H7 (cell line): ENCODE data around the gene ANKRD55. TPM values are rescaled to one million over a fixed set of nuclear protein-coding genes. Genes with fewer than 3 reads are reported as not detected.
"Not testable (repeated sequence)": the region's sequence is repeated elsewhere in the genome, so short reads cannot be mapped to it uniquely, and the experiment has no call there.

Source experiments
- DNase-seq: peaks from one replicate; pipeline ENCODE4 v3.0.0; 2012
- H3K27me3 ChIP-seq: 2 replicates; pipeline ENCODE4 v1.6.0; 2011; ENCODE audit warnings: mild to moderate bottlenecking, low read length; ENCODE audit not compliant: control insufficient read depth, insufficient read depth
- H3K36me3 ChIP-seq: replicated peaks from 2 replicates; pipeline ENCODE4 v1.5.1; 2011; ENCODE audit warnings: low read length; ENCODE audit not compliant: control insufficient read depth, insufficient read depth
- H3K4me3 ChIP-seq: 2 replicates; pipeline ENCODE4 v1.5.1; 2011; ENCODE audit warnings: low read depth, mild to moderate bottlenecking, control low read depth, low read length, moderate library complexity; ENCODE audit not compliant: insufficient read depth
- total RNA-seq: library from RNA; depleted of rRNA; stranded (reverse); fragments of >200 nt; shearing (Covaris generic); gene quantifications from 2 replicates; pipeline ENCODE4 v1.2.3, GENCODE V29; 2014

ANKRD55 gene
- total RNA-seq, 1 experiment from 2014 or later = not detected

- DNase-seq = no peak
- Histone ChIP-seq H3K36me3 (no peaks in the 10 kb centered on the region), H3K27me3 (no peaks in the 10 kb centered on the region), H3K4me3 (no peak overlapping the region)
Observed at GRCh38 chr5:56143373-56143714, 89.8 kb downstream of the ANKRD55 start.

- Histone ChIP-seq H3K27me3 (no peaks in the 10 kb centered on the region), H3K4me3 (no peak overlapping the region), H3K36me3 (no peaks in the 10 kb centered on the region)
- DNase-seq = no peak
Observed at GRCh38 chr5:56142614-56143372, 90.3 kb downstream of the ANKRD55 start.

GRCh38 chr5:56142233-56142613 lies 90.9 kb downstream of the ANKRD55 start:
- Histone ChIP-seq H3K36me3 (no peaks in the 10 kb centered on the region), H3K4me3 (no peak overlapping the region), H3K27me3 (no peaks in the 10 kb centered on the region)
- DNase-seq = peak; percentile 34

GRCh38 chr5:56140073-56140472 lies 93.1 kb downstream of the ANKRD55 start:
- Histone ChIP-seq H3K36me3 (no peaks in the 10 kb centered on the region), H3K27me3 (no peaks in the 10 kb centered on the region)

GRCh38 chr5:56130664-56131063 lies 102.5 kb downstream of the ANKRD55 start:
- Histone ChIP-seq H3K27me3 (no peaks in the 10 kb centered on the region), H3K36me3 (no peaks in the 10 kb centered on the region), H3K4me3 (no peak overlapping the region)
- DNase-seq = no peak

More at GRCh38 chr5:56140073-56140472, 93.1 kb downstream of the ANKRD55 start:
- DNase-seq = no peak
- no peak overlapping the region for H3K4me3 ChIP-seq

GRCh38 chr5:56129288-56129687 lies 103.8 kb downstream of the ANKRD55 start:
- H3K4me3 ChIP-seq = no peak overlapping the region
- H3K27me3 ChIP-seq = no peaks in the 10 kb centered on the region
- no peaks in the 10 kb centered on the region for H3K36me3 ChIP-seq
- DNase-seq = no peak

GRCh38 chr5:56128113-56128512 lies 105.0 kb downstream of the ANKRD55 start:
- Histone ChIP-seq H3K4me3 (no peak overlapping the region), H3K36me3 (no peaks in the 10 kb centered on the region), H3K27me3 (no peaks in the 10 kb centered on the region)
- no peak for DNase-seq

- no peak for DNase-seq
- Histone ChIP-seq H3K27me3 (no peaks in the 10 kb centered on the region), H3K4me3 (no peak overlapping the region)
Observed at GRCh38 chr5:56126487-56127179, 106.5 kb downstream of the ANKRD55 start.

GRCh38 chr5:56123531-56124243 lies 109.4 kb downstream of the ANKRD55 start:
- Histone ChIP-seq H3K27me3 (no peaks in the 10 kb centered on the region), H3K4me3 (no peak overlapping the region), H3K36me3 (no peaks in the 10 kb centered on the region)
- DNase-seq = peak; percentile 60

More at GRCh38 chr5:56126487-56127179, 106.5 kb downstream of the ANKRD55 start:
- H3K36me3 ChIP-seq = no peaks in the 10 kb centered on the region

- H3K36me3 ChIP-seq, DNase-seq, H3K27me3 ChIP-seq, H3K4me3 ChIP-seq: not testable (repeated sequence)
Observed at GRCh38 chr5:56122360-56122985, 110.7 kb downstream of the ANKRD55 start.

GRCh38 chr5:56119050-56119449 lies 114.1 kb downstream of the ANKRD55 start:
- Histone ChIP-seq H3K36me3 (no peaks in the 10 kb centered on the region), H3K4me3 (no peak overlapping the region), H3K27me3 (no peaks in the 10 kb centered on the region)
- DNase-seq = no peak

- Histone ChIP-seq H3K36me3 (no peaks in the 10 kb centered on the region), H3K4me3 (no peak overlapping the region), H3K27me3 (no peaks in the 10 kb centered on the region)
- no peak for DNase-seq
Observed at GRCh38 chr5:56116599-56117141, 116.5 kb downstream of the ANKRD55 start.

GRCh38 chr5:56115589-56115988 lies 117.5 kb downstream of the ANKRD55 start:
- Histone ChIP-seq H3K4me3 (no peak overlapping the region), H3K27me3 (no peaks in the 10 kb centered on the region), H3K36me3 (no peaks in the 10 kb centered on the region)
- no peak for DNase-seq

- Histone ChIP-seq H3K27me3 (no peaks in the 10 kb centered on the region), H3K36me3 (no peaks in the 10 kb centered on the region), H3K4me3 (no peak overlapping the region)
- DNase-seq = no peak
Observed at GRCh38 chr5:56112526-56113121, 120.5 kb downstream of the ANKRD55 start.
